IPS DF 19.7 (cell line): ENCODE data around the gene TRABD2B.
A peak's percentile ranks its signal among the peaks of the same experiment; 100 is the strongest.

Experiments used
- DNase-seq: peaks from one replicate; pipeline ENCODE4 v3.0.0-alpha.2; 2013; ENCODE audit warnings: low read depth, low spot score

The TRABD2B gene

GRCh38 chr1:47997289-47998200 is at the start of gene TRABD2B:
TSS of gene TRABD2B (minus strand) at chr1:47997385.
- peak; percentile 68 for DNase-seq

- DNase-seq: no peak
These were observed 47.1 kb upstream of the TRABD2B start for GRCh38 chr1:48044311-48044710.

- no peak for DNase-seq
These were observed 46.4 kb upstream of the TRABD2B start for GRCh38 chr1:48043622-48044021.

GRCh38 chr1:48040154-48040553 is 43.0 kb upstream of the TRABD2B start:
- no peak for DNase-seq

- DNase-seq: no peak
These were observed 42.2 kb upstream of the TRABD2B start for GRCh38 chr1:48039088-48040054.

- no peak for DNase-seq
These were observed 41.1 kb upstream of the TRABD2B start for GRCh38 chr1:48038270-48038767.

- no peak for DNase-seq
These were observed 39.6 kb upstream of the TRABD2B start for GRCh38 chr1:48036710-48037355.

GRCh38 chr1:48035371-48036141 is 38.4 kb upstream of the TRABD2B start:
- no peak for DNase-seq

GRCh38 chr1:48033495-48034045 is 36.4 kb upstream of the TRABD2B start:
- DNase-seq: no peak

- DNase-seq: no peak
These were observed 34.5 kb upstream of the TRABD2B start for GRCh38 chr1:48031676-48032075.

- no peak for DNase-seq
These were observed 33.6 kb upstream of the TRABD2B start for GRCh38 chr1:48030696-48031365.

- no peak for DNase-seq
These were observed 33.0 kb upstream of the TRABD2B start for GRCh38 chr1:48030211-48030610.

- no peak for DNase-seq
These were observed 31.3 kb upstream of the TRABD2B start for GRCh38 chr1:48028218-48029069.

- no peak for DNase-seq
These were observed 30.3 kb upstream of the TRABD2B start for GRCh38 chr1:48027533-48027835.

- DNase-seq: no peak
These were observed 29.7 kb upstream of the TRABD2B start for GRCh38 chr1:48026701-48027532.

- no peak for DNase-seq
These were observed 29.1 kb upstream of the TRABD2B start for GRCh38 chr1:48026275-48026674.

GRCh38 chr1:48025076-48025475 is 27.9 kb upstream of the TRABD2B start:
- DNase-seq: no peak

GRCh38 chr1:48023488-48023887 is 26.3 kb upstream of the TRABD2B start:
- no peak for DNase-seq
